Small intestine (tissue), 7 donors: ENCODE measurements around the gene TIA1. TPM values are rescaled to one million over a fixed set of nuclear protein-coding genes. Genes with fewer than 3 reads are reported as not detected.
"Not testable (repeated sequence)": the region's sequence is repeated elsewhere in the genome, so short reads cannot be mapped to it uniquely, and the experiment has no call there.

Source experiments
- DNase-seq, 2 donors: peaks; one replicate each; pipeline versions ENCODE4 v3.0.0 to v3.0.0-alpha.2; 2013
- FAIRE-seq: peaks from 2 replicates; lab custom pipeline; 2012; peaks lifted over from hg19 to GRCh38; lab: Jason Lieb, UNC
- H3K27ac ChIP-seq, 3 donors: one replicate each; pipeline ENCODE4 v1.5.1; 2013; ENCODE audit warnings: low read length in 2 of 3, mild to moderate bottlenecking in 2 of 3, control low read depth in 1 of 3, inconsistent platforms in 1 of 3, low read depth in 1 of 3, moderate library complexity in 1 of 3
- H3K27me3 ChIP-seq, 3 donors: one replicate each; pipeline ENCODE4 v1.6.1; 2013; ENCODE audit warnings: low read length in 3 of 3, inconsistent platforms in 1 of 3; ENCODE audit not compliant: control insufficient read depth in 3 of 3, insufficient read depth in 3 of 3
- H3K36me3 ChIP-seq, 3 donors: one replicate each; pipeline ENCODE4 v1.6.1; 2013; ENCODE audit warnings: low read length in 3 of 3, inconsistent platforms in 1 of 3, low read depth in 1 of 3, mild to moderate bottlenecking in 1 of 3, moderate library complexity in 1 of 3; ENCODE audit not compliant: control insufficient read depth in 3 of 3, insufficient read depth in 2 of 3
- H3K4me1 ChIP-seq, 3 donors: one replicate each; pipeline ENCODE4 v1.6.1; 2013; ENCODE audit warnings: low read length in 2 of 3, inconsistent platforms in 1 of 3, low read depth in 1 of 3, mild to moderate bottlenecking in 1 of 3, moderate library complexity in 1 of 3; ENCODE audit not compliant: control insufficient read depth in 3 of 3, insufficient read depth in 2 of 3
- H3K4me3 ChIP-seq, 3 donors: one replicate each; pipeline ENCODE4 v1.5.1; 2013; ENCODE audit warnings: low read length in 3 of 3, control low read depth in 1 of 3, inconsistent platforms in 1 of 3, low read depth in 1 of 3, mild to moderate bottlenecking in 1 of 3, moderate library complexity in 1 of 3
- H3K9me3 ChIP-seq, 2 donors: one replicate each; pipeline ENCODE4 v1.6.1; 2013; ENCODE audit warnings: low read depth in 1 of 2, low read length in 1 of 2; ENCODE audit not compliant: control insufficient read depth in 2 of 2, insufficient read depth in 1 of 2
- WGBS, 3 donors: extraction: QIAGEN DNeasy Blood & Tissue Kit; methylation state at CpG; one replicate each; pipeline ENCODE4 v1.1.7; 2013; 5-methylcytosine and 5-hydroxymethylcytosine counted together
- polyA plus RNA-seq, 4 donors: library from polyadenylated mRNA; stranded (reverse) in 3 of 4; unstranded in 1 of 4; fragments of 200-250 nt in 3 of 4; fragments of 120-200 nt in 1 of 4; gene quantifications; one replicate each; pipeline versions ENCODE4 v1.2.1 to v1.2.3, GENCODE V29; 2013
- donor health status: healthy with polysubstance abuse.
- donor health status: control.
- donor health status: control.
- donor health status: Bipolar disorder and iron deficiency.
- donor health status: healthy.

Gene TIA1
- polyA plus RNA-seq, 4 donors: 30.3 to 156 (median 39.4) TPM

DNA sequence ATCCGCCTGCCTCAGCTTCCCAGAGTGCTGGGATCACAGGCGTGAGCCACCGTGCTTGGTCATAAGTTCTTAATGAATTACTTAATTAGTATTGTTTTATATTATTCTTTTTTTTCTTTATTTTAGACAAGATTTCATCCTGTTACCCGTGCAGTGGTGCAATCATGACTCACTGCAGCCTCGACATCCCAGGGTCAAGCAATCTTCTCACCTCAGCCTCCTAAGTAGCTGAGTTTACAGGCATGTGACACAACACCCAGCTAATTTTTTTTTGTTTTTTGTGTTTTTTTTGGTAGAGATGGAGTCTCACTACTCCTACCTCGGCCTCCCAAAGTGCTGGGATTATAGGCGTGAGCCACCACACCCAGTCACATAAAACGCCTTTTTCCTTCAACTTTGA, 74.9 kb downstream of the TIA1 start:
- no peak for FAIRE-seq
- peaks cover 0 to 61% (median 5%) of the 10 kb centered on the region in 3 donors for H3K36me3 ChIP-seq
- WGBS, 3 donors: 86 to 93% (median 89%) methylated on average over 8 of the region's 8 CpGs

DNA sequence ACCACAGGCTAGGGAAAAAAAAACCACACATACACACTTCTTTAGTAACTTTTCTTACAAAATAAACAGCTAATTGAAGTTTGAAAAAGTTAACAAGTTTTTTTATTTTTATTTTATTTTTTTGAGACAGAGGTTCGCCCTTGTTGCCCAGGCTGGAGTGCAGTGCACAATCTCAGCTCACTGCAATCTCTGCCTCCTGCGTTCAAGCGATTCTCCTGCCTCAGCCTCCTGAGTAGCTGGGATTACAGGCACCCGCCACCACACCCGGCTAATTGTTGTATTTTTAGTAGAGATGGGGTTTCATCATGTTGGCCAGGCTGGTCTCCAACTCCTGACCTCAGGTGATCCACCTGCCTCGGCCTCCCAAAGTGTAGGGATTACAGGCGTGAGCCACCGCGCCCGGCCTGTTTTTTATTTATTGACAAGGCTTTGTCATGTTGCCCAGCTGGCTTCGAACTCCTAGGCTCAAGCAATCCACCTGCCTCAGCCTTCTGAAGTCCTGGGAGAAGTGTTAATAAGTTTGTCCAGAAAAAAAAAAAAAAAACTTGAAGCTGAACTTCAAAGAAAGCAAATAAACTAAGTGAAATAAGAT, 78.7 kb downstream of the TIA1 start:
- H3K27ac ChIP-seq, DNase-seq, H3K27me3 ChIP-seq, FAIRE-seq, H3K4me1 ChIP-seq, H3K4me3 ChIP-seq, H3K9me3 ChIP-seq: not testable (repeated sequence)
- peaks cover 0 to 54% (median 2%) of the 10 kb centered on the region in 3 donors for H3K36me3 ChIP-seq
- 94 to 97% (median 97%) methylated on average over 11 of the region's 11 CpGs for WGBS, 3 donors

More for the DNA sequence above, 74.9 kb downstream of the TIA1 start:
- DNase-seq: no peak
- Histone ChIP-seq H3K4me3 (no peak overlapping the region), H3K9me3 (no peaks in the 10 kb centered on the region), H3K27me3 (no peaks in the 10 kb centered on the region), H3K27ac (no peak overlapping the region), H3K4me1 (no peaks in the 10 kb centered on the region)

DNA sequence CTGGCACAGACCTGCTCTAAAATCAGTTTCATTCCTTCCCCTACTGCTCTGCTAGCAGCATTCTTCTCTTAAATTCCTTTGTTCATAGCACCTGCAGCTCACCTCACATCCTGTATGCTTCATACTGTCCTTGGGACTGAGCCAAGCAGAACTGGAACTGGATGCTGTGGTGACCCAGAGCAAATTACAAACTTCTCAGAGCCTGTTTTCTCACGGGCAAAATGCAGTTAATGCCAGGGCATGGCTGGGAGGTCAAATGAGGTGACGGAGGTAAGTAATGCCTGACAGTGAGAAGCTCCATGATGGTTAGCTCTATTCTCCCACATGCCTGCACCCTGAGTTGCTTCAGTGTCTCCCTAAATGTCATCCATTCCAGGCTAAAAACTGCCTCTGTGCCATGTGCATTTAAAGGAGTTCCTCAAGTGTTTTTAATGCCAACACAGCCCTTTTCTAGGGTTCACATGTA, 87.3 kb downstream of the TIA1 start:
- no peak for DNase-seq
- WGBS, 3 donors: 55 to 64% (median 58%) methylated on average over 2 of the region's 2 CpGs

DNA sequence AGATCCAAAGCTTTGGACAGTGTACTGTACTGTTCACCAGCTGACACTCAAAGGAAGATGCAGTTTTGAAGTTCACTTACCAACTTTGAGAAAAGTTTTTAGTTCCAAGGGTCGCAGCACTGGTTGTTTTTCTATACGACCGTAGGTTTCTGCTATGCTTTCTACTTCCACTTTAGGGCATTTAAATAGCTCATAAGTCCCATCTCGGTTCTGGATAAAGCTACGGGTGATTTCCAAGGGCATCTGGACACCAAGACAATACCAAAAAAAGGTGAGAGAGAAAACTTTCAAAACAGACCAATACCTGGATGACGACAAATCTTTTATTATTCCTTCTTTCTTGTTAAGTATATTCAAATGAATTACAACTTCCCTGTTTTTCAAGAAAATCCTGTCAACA, 87.9 kb downstream of the TIA1 start:
- Histone ChIP-seq H3K9me3 (no peaks in the 10 kb centered on the region), H3K27ac (no peak overlapping the region), H3K4me3 (no peak overlapping the region), H3K27me3 (no peaks in the 10 kb centered on the region), H3K36me3 (peaks cover 2 to 52% (median 7%) of the 10 kb centered on the region in 3 donors), H3K4me1 (no peaks in the 10 kb centered on the region)
- FAIRE-seq (no peak), DNase-seq (no peak)
- WGBS, 3 donors: 88 to 91% (median 90%) methylated on average over 6 of the region's 6 CpGs

More for the DNA sequence above, 87.3 kb downstream of the TIA1 start:
- H3K27ac ChIP-seq: no peak overlapping the region
- H3K36me3 ChIP-seq: peaks cover 2 to 54% (median 7%) of the 10 kb centered on the region in 3 donors
- FAIRE-seq: no peak
- no peaks in the 10 kb centered on the region for H3K27me3 ChIP-seq
- H3K4me3 ChIP-seq: no peak overlapping the region
- no peaks in the 10 kb centered on the region for H3K9me3 ChIP-seq
- no peaks in the 10 kb centered on the region for H3K4me1 ChIP-seq

Other genes starting within 250 kb of the TIA1 start
- 100 to 1,000 TPM; 247 to 311 (median 295) TPM for gene PCBP1, start 161.2 kb downstream of the TIA1 start, polyA plus RNA-seq
- gene C2orf42, start 57.6 kb downstream of the TIA1 start, polyA plus RNA-seq: 10 to 100 TPM in 1 of 4 donors, 1 to 10 TPM in 3; 4.3 to 11.9 (median 7.0) TPM
- gene PCYOX1, start 9.5 kb upstream of the TIA1 start, polyA plus RNA-seq: 10 to 100 TPM in 2 of 4 donors, 1 to 10 TPM in 2; 3.2 to 84.0 (median 11.3) TPM
- gene SNRPG, start 45.1 kb upstream of the TIA1 start, polyA plus RNA-seq: 100 to 1,000 TPM in 3 of 4 donors, 10 to 100 TPM in 1; 65.8 to 204 (median 185) TPM
- 10 to 100 TPM; 58.0 to 70.9 (median 59.7) TPM for gene FAM136A, start 53.4 kb upstream of the TIA1 start, polyA plus RNA-seq